AG09309 (cell line): ENCODE data around the gene CDC42EP1.

Source experiments
- DNase-seq: peaks from one replicate; pipeline ENCODE4 v3.0.0-alpha.2; 2010; ENCODE audit warnings: low read depth
- H3K4me3 ChIP-seq: 2 replicates; pipeline ENCODE4 v1.5.1; 2011; ENCODE audit warnings: mild to moderate bottlenecking, low read depth, low read length, moderate library complexity; ENCODE audit not compliant: control insufficient read depth
- TF ChIP-seq, protein P1 (sequence below): IDR thresholded peaks from 2 replicates; pipeline ENCODE4 v1.5.1; 2011; ENCODE audit warnings: mild to moderate bottlenecking, low read depth, low read length, inconsistent platforms; ENCODE audit not compliant: insufficient read depth, control insufficient read depth; ENCODE audit errors: missing control alignments

The CDC42EP1 gene

DNA sequence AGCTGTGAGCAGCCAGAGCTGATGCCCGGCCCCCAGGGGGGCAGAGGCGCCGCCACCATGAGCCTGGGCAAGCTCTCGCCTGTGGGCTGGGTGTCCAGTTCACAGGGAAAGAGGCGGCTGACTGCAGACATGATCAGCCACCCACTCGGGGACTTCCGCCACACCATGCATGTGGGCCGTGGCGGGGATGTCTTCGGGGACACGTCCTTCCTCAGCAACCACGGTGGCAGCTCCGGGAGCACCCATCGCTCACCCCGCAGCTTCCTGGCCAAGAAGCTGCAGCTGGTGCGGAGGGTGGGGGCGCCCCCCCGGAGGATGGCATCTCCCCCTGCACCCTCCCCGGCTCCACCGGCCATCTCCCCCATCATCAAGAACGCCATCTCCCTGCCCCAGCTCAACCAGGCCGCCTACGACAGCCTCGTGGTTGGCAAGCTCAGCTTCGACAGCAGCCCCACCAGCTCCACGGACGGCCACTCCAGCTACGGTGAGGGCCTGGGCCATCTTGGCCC is 6.1 kb downstream of the CDC42EP1 start:
- no peak overlapping the region for H3K4me3 ChIP-seq
- DNase-seq, result no peak
- TF ChIP-seq, protein P1, sequence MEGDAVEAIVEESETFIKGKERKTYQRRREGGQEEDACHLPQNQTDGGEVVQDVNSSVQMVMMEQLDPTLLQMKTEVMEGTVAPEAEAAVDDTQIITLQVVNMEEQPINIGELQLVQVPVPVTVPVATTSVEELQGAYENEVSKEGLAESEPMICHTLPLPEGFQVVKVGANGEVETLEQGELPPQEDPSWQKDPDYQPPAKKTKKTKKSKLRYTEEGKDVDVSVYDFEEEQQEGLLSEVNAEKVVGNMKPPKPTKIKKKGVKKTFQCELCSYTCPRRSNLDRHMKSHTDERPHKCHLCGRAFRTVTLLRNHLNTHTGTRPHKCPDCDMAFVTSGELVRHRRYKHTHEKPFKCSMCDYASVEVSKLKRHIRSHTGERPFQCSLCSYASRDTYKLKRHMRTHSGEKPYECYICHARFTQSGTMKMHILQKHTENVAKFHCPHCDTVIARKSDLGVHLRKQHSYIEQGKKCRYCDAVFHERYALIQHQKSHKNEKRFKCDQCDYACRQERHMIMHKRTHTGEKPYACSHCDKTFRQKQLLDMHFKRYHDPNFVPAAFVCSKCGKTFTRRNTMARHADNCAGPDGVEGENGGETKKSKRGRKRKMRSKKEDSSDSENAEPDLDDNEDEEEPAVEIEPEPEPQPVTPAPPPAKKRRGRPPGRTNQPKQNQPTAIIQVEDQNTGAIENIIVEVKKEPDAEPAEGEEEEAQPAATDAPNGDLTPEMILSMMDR, result no peak

DNA sequence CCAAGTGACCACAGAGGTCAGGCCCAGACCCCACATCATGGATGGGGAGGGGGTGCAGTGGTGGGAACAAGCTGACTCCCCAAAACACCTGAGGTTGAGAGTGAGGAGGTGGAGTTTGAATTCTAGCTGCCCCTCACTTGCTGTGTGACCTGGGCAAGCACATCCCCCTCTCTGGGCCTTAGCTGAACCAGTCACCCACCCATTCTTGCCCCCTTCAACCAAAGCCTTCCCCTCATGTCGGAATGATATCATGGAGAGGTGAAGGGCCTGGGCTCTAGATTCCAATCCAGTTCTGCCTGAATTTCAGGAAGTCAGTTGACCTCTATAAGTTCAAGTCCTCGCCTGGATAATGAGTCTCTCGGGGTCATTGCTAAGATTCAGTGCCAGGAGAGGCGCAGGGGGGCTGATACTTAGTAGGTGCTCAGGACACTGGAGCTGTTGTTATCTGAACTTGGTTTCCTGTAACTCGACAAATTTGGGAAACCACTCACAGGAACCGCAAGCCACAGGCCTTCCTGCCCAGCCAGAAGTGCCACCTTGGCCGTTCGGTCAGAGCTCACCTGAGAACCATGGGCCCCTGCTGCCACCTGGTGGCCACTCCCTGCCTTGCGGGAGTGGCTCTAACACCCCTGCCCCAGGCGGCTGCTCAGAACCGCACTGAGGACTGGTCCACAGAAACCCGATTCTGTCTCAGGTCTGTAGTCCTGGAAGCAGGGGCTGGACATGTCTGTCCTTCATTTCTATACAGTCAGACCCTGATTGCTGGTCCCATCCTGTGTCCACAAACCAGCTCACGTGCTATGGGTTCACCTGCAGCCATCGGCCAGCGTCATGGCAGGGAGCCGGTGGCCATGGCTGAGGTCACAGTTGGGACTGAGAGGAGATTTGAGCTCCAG is 6.9 kb downstream of the CDC42EP1 start:
- H3K4me3 ChIP-seq, result no peak overlapping the region
- DNase-seq, result no peak
- TF ChIP-seq, protein P1, result peak; percentile 89

DNA sequence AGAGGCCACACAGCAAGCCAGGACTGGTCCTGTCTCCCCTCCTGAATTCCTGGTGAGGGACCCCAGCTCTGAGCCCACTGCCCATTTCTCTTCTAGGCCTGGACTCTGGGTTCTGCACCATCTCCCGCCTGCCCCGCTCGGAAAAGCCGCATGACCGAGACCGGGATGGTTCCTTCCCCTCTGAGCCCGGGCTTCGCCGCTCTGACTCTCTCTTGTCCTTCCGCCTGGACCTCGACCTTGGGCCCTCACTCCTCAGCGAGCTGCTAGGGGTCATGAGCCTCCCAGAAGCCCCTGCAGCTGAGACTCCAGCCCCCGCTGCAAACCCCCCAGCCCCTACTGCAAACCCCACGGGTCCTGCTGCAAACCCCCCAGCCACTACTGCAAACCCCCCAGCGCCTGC is 7.7 kb downstream of the CDC42EP1 start:
- no peak for DNase-seq
- no peak overlapping the region for H3K4me3 ChIP-seq
- TF ChIP-seq, protein P1, result no peak

DNA sequence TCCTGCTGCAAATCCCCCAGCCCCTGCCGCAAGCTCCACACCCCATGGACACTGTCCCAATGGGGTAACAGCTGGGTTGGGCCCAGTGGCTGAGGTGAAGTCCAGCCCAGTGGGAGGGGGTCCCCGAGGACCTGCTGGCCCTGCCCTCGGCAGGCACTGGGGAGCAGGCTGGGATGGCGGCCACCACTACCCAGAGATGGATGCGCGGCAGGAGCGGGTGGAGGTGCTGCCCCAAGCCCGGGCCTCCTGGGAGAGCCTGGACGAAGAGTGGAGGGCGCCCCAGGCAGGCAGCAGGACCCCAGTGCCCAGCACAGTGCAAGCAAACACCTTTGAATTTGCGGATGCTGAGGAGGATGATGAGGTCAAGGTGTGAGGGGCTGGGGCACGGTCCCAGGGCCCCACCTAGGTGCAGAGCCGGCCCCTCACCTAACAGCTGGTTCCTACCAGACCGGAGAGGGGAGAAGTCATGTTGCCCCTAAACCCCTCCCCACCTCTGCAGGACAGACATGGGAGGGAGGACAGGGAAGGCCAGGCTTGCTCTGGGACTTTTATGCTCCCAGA is 8.2 kb downstream of the CDC42EP1 start:
- TF ChIP-seq, protein P1, result no peak
- no peak for DNase-seq
- H3K4me3 ChIP-seq, result no peak overlapping the region

DNA sequence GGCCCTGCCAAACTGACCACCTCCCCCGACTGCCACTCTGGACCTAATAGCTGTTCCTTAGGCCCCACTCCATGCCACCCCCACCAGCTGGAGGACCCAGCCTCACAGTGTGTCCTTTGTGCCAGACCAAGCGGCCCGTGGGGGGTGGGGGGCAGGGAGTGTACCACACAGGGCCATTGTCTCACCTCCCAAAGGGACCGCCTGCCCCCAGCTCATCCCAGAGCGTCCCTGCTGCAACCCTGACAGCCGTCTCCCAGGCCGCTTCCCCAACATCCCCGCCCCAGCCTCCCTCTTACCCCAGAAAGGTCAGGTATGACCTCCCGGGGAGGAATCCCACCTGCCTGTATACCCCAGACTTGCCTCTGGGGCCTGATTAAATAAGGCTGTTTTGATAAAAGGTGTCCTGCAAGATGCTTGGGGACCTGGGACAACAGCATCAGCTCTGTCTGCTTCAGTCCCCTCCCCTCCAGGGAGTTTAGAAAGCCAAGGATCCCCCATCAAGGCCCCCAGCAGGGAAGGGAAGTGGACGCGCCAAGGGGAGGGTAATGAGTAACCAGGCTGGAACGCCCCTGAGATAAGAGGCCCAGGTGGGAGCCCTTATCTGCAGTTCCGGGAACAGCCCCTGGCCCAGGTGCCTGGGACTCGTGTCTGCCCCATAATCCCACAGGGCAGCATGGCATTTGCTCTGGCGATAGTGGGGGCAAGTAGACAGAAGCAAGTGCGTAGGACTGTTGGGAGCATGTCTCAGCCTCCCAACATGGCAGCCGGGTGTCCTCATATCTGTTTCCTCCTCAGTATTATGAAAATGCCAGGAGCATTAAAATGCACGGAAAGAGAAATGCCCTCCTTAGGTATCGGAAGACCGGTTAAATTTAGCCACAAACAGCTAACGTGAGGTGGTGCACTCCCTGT is 9.0 kb downstream of the CDC42EP1 start:
- TF ChIP-seq, protein P1, result no peak
- H3K4me3 ChIP-seq, result no peak overlapping the region
- DNase-seq, result no peak

DNA sequence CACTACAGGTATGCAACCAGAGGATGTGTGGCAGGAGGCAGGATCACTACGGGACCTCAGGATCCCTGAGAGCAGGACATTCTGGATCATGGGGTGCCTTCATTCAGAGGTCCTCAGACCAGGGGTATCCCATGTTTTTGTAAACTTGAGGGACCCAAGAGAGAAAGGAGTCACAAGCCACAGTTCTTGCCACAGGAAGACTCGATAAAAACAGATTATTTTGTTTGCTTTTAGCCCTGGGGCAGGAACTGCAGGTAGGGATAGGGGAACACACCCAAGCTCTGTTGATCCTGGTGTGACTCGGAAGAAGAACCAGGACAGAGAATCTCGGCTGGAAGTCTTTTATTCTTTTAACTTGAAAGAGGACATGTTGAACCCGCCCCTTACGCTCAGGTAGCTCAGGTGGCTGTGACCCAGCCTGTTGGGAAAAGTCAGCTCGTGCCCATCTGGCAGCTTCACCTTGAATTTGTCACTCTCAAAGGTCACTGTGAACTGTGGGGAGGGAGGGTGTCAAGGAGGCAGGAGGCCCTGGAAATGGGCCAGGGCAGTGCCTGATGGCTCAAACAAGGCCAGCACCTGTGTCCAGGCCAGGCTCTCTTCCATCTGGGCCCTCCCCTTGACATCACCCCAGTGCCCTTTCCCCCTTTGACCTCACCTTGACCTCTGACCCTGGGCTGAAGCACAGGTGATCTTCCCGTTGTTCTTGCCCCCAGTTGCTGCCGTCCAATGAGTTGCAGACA is 9.8 kb downstream of the CDC42EP1 start:
- no peak for DNase-seq
- TF ChIP-seq, protein P1, result no peak
- no peak overlapping the region for H3K4me3 ChIP-seq
